Spleen (tissue), 11 donors: ENCODE data around the gene IMMP2L. TPM values are rescaled to one million over a fixed set of nuclear protein-coding genes. Genes with fewer than 3 reads are reported as not detected.

Experiments used
- DNase-seq: peaks from one replicate; pipeline ENCODE4 v3.0.0-alpha.2; 2020
- H3K27ac ChIP-seq, 8 donors: fragments of 200-600 bp; sonication (generic) in 7 of 8; 1 replicate in 4 of 8; 2 replicates in 4 of 8; pipeline versions ENCODE4 v1.5.0 to v1.8.0; 2016 to 2021; ENCODE audit warnings: inconsistent platforms in 4 of 8, mild to moderate bottlenecking in 4 of 8, moderate library complexity in 1 of 8
- H3K27me3 ChIP-seq, 7 donors: fragments of 200-600 bp; sonication (generic) in 6 of 7; replicated peaks in 1 of 7; 1 replicate in 4 of 7; 2 replicates in 3 of 7; pipeline versions ENCODE4 v1.5.0 to v1.8.0; 2016 to 2021; ENCODE audit warnings: inconsistent platforms in 3 of 7, mild to moderate bottlenecking in 1 of 7
- H3K36me3 ChIP-seq, 6 donors: fragments of 200-600 bp; sonication (generic) in 5 of 6; 1 replicate in 4 of 6; 2 replicates in 2 of 6; pipeline versions ENCODE4 v1.5.0 to v1.8.0; 2016 to 2021; ENCODE audit warnings: inconsistent platforms in 2 of 6
- H3K4me1 ChIP-seq, 6 donors: fragments of 200-600 bp; sonication (generic) in 5 of 6; 1 replicate in 3 of 6; 2 replicates in 3 of 6; pipeline versions ENCODE4 v1.5.0 to v1.8.0; 2016 to 2021; ENCODE audit warnings: inconsistent platforms in 3 of 6
- H3K4me3 ChIP-seq, 8 donors: fragments of 200-600 bp; sonication (generic) in 7 of 8; 1 replicate in 4 of 8; 2 replicates in 4 of 8; pipeline versions ENCODE4 v1.5.0 to v1.8.0; 2016 to 2021; ENCODE audit warnings: inconsistent platforms in 4 of 8, mild to moderate bottlenecking in 4 of 8, moderate library complexity in 2 of 8
- H3K9me3 ChIP-seq, 8 donors: fragments of 200-600 bp; sonication (generic) in 7 of 8; 1 replicate in 4 of 8; 2 replicates in 4 of 8; pipeline versions ENCODE4 v1.5.0 to v1.8.0; 2016 to 2021; ENCODE audit warnings: inconsistent platforms in 4 of 8
- CTCF ChIP-seq, 11 experiments: fragments of 200-600 bp in 7 of 11; fragments of 450-650 bp in 4 of 11; sonication (generic) in 4 of 11; IDR thresholded peaks in 8 of 11; conservative IDR thresholded peaks in 3 of 11; 1 replicate in 7 of 11; 2 replicates in 4 of 11; pipeline versions ENCODE4 v1.4.0 to v1.8.0; 2016 to 2021; ENCODE audit warnings: antibody characterized with exemption in 11 of 11, inconsistent platforms in 4 of 11, mild to moderate bottlenecking in 1 of 11
- POLR2A ChIP-seq, 3 donors: fragments of 450-650 bp; IDR thresholded peaks; one replicate each; pipeline ENCODE4 v1.5.1; 2017; ENCODE audit warnings: antibody characterized with exemption in 3 of 3, mild to moderate bottlenecking in 1 of 3
- POLR2AphosphoS5 ChIP-seq, 3 donors: sonication (generic); formaldehyde crosslinking; IDR thresholded peaks; one replicate each; pipeline ENCODE4 v1.5.1; 2017; ENCODE audit warnings: antibody characterized with exemption in 3 of 3
- WGBS, 5 donors: extraction: QIAGEN DNeasy Blood & Tissue Kit in 3 of 5; methylation state at CpG; one replicate each; pipeline versions ENCODE4 v1.1.5 to v1.1.7; 2013 to 2018; 5-methylcytosine and 5-hydroxymethylcytosine counted together
- intact Hi-C: fragments of 100-400 bp; cut with DNase I; formaldehyde crosslinking; loops from one replicate; pipeline ENCODE4 v1.15.0; 2023; ENCODE audit warnings: low total_unique reads
- polyA plus RNA-seq, 3 donors: library from polyadenylated mRNA; stranded (reverse); fragments of 200-250 nt; gene quantifications; one replicate each; pipeline ENCODE4 v1.2.1, GENCODE V29; 2013
- total RNA-seq, 7 donors: library from RNA; depleted of rRNA in 3 of 7; stranded (reverse); fragments of >200 nt in 3 of 7; fragmentation: NEBNext Ultra II Directional in 4 of 7; extraction: Animal tissue kit (Norgen Biotek cat#: 25700) in 4 of 7; gene quantifications; one replicate each; pipeline versions ENCODE4 v1.1.0 to v1.2.1, GENCODE V29; 2016 to 2021
- donor health status: healthy with polysubstance abuse.
- donor health status: DM: no; HTN: no; CAD: no; lungs with moderate emphysema.
- donor health status: DM: no; HTN: no; CAD: no.
- donor health status: Bipolar disorder and iron deficiency.
- donor health status: healthy.
- donor health status: DM: no; HTN: no; CAD: no.
- donor health status: DM: yes; HTN: yes; CAD: no.

IMMP2L gene
- total and polyA plus RNA-seq, 10 donors, result 6.5 to 32.7 (median 9.8) TPM

- 84 to 94% (median 88%) methylated on average over 4 of the region's 4 CpGs for WGBS, 5 donors
Observed at GRCh38 chr7:110890101-110890500, 672.2 kb downstream of the IMMP2L start.

GRCh38 chr7:110889335-110889734 lies 673.0 kb downstream of the IMMP2L start:
- 91 to 94% (median 92%) methylated on average over 6 of the region's 6 CpGs for WGBS, 5 donors
- Histone ChIP-seq H3K9me3 (no peaks in the 10 kb centered on the region), H3K4me3 (no peak overlapping the region), H3K36me3 (no peaks in the 10 kb centered on the region), H3K4me1 (no peaks in the 10 kb centered on the region), H3K27me3 (no peaks in the 10 kb centered on the region), H3K27ac (no peak overlapping the region)
- intact Hi-C loops, result no loop called here
- no peak for DNase-seq
- TF ChIP-seq POLR2A (IDR thresholded peaks at IDR 0.05) (no peak), CTCF (IDR thresholded peaks at IDR 0.05 in 8 of 11, conservative IDR thresholded peaks at IDR 0.05 in 3 of 11) (no peak), POLR2AphosphoS5 (IDR thresholded peaks at IDR 0.05) (no peak)

More at GRCh38 chr7:110890101-110890500, 672.2 kb downstream of the IMMP2L start:
- DNase-seq, result no peak
- Histone ChIP-seq H3K36me3 (no peaks in the 10 kb centered on the region), H3K4me3 (no peak overlapping the region), H3K4me1 (no peaks in the 10 kb centered on the region), H3K27ac (no peak overlapping the region), H3K9me3 (peaks cover 0 to 8% (median 1%) of the 10 kb centered on the region in 8 donors), H3K27me3 (no peaks in the 10 kb centered on the region)
- intact Hi-C loops, result no loop called here
- no peak for TF ChIP-seq POLR2A (IDR thresholded peaks at IDR 0.05)
- TF ChIP-seq CTCF (IDR thresholded peaks at IDR 0.05 in 8 of 11, conservative IDR thresholded peaks at IDR 0.05 in 3 of 11), result no peak
- no peak for TF ChIP-seq POLR2AphosphoS5 (IDR thresholded peaks at IDR 0.05)

GRCh38 chr7:110888641-110889040 lies 673.7 kb downstream of the IMMP2L start:
- Histone ChIP-seq H3K9me3 (no peaks in the 10 kb centered on the region), H3K36me3 (no peaks in the 10 kb centered on the region), H3K4me3 (no peak overlapping the region), H3K4me1 (no peaks in the 10 kb centered on the region), H3K27me3 (no peaks in the 10 kb centered on the region), H3K27ac (no peak overlapping the region)
- TF ChIP-seq CTCF (IDR thresholded peaks at IDR 0.05 in 8 of 11, conservative IDR thresholded peaks at IDR 0.05 in 3 of 11) (no peak), POLR2A (IDR thresholded peaks at IDR 0.05) (no peak), POLR2AphosphoS5 (IDR thresholded peaks at IDR 0.05) (no peak)
- DNase-seq, result no peak
- intact Hi-C loops, result no loop called here
- WGBS, 5 donors, result 85 to 92% (median 89%) methylated on average over 3 of the region's 3 CpGs

- intact Hi-C loops, result no loop called here
- Histone ChIP-seq H3K4me1 (no peaks in the 10 kb centered on the region), H3K4me3 (no peak overlapping the region), H3K9me3 (no peaks in the 10 kb centered on the region), H3K36me3 (no peaks in the 10 kb centered on the region), H3K27me3 (no peaks in the 10 kb centered on the region), H3K27ac (no peak overlapping the region)
- TF ChIP-seq POLR2AphosphoS5 (IDR thresholded peaks at IDR 0.05) (no peak), CTCF (IDR thresholded peaks at IDR 0.05 in 8 of 11, conservative IDR thresholded peaks at IDR 0.05 in 3 of 11) (no peak), POLR2A (IDR thresholded peaks at IDR 0.05) (no peak)
- WGBS, 5 donors, result 81 to 89% (median 85%) methylated on average over 4 of the region's 4 CpGs
- DNase-seq, result no peak
Observed at GRCh38 chr7:110885474-110885873, 676.8 kb downstream of the IMMP2L start.
